Liver (tissue), 9 donors: Measurements from ENCODE around the gene PDE2A. TPM values are rescaled to one million over a fixed set of nuclear protein-coding genes. Genes with fewer than 3 reads are reported as not detected.
A peak's percentile ranks its signal among the peaks of the same experiment; 100 is the strongest.

Experiments used
- DNase-seq: peaks from one replicate; pipeline ENCODE4 v3.0.0-alpha.2; 2017; ENCODE audit warnings: low spot score
- H3K27ac ChIP-seq, 2 donors: one replicate each; pipeline ENCODE4 v1.7.0; 2013; ENCODE audit warnings: inconsistent platforms in 2 of 2, low read length in 2 of 2, control low read depth in 1 of 2, low read depth in 1 of 2, mild to moderate bottlenecking in 1 of 2
- H3K27me3 ChIP-seq, 4 donors: one replicate each; pipeline versions ENCODE4 v1.6.1 to v1.7.0; 2013; ENCODE audit warnings: low read length in 3 of 4, inconsistent platforms in 1 of 4, mild to moderate bottlenecking in 1 of 4, moderate library complexity in 1 of 4; ENCODE audit not compliant: control insufficient read depth in 4 of 4, insufficient read depth in 4 of 4
- H3K36me3 ChIP-seq, 4 donors: one replicate each; pipeline versions ENCODE4 v1.6.1 to v1.7.0; 2013; ENCODE audit warnings: low read length in 3 of 4, mild to moderate bottlenecking in 3 of 4, low read depth in 1 of 4, moderate library complexity in 1 of 4; ENCODE audit not compliant: control insufficient read depth in 4 of 4, insufficient read depth in 3 of 4
- H3K4me1 ChIP-seq, 4 donors: one replicate each; pipeline versions ENCODE4 v1.6.1 to v1.7.0; 2013; ENCODE audit warnings: low read length in 3 of 4, mild to moderate bottlenecking in 3 of 4, moderate library complexity in 1 of 4; ENCODE audit not compliant: control insufficient read depth in 4 of 4, insufficient read depth in 4 of 4
- H3K4me3 ChIP-seq, 3 donors: one replicate each; pipeline versions ENCODE4 v1.6.1 to v1.7.0; 2013; ENCODE audit warnings: low read length in 3 of 3, control low read depth in 1 of 3, low read depth in 1 of 3, mild to moderate bottlenecking in 1 of 3
- H3K9ac ChIP-seq, 2 donors: one replicate each; pipeline ENCODE4 v1.7.0; 2013; ENCODE audit warnings: low read length in 2 of 2, mild to moderate bottlenecking in 2 of 2, moderate library complexity in 2 of 2, control low read depth in 1 of 2, low read depth in 1 of 2
- H3K9me3 ChIP-seq, 4 donors: one replicate each; pipeline versions ENCODE4 v1.6.1 to v1.7.0; 2013; ENCODE audit warnings: low read length in 3 of 4; ENCODE audit not compliant: control insufficient read depth in 4 of 4
- ATF3 ChIP-seq: IDR thresholded peaks from 2 replicates; pipeline ENCODE4 v1.6.1; 2016; ENCODE audit warnings: antibody characterized with exemption
- EGR1 ChIP-seq, 2 donors: IDR thresholded peaks; 2 replicates each; pipeline ENCODE4 v1.6.1; 2016 to 2018; ENCODE audit warnings: antibody characterized with exemption in 2 of 2, low read depth in 2 of 2
- FOXA1 ChIP-seq: IDR thresholded peaks from 2 replicates; pipeline ENCODE4 v1.6.1; 2016; ENCODE audit warnings: antibody characterized with exemption
- FOXA2 ChIP-seq: IDR thresholded peaks from 2 replicates; pipeline ENCODE4 v1.6.1; 2016; ENCODE audit warnings: antibody characterized with exemption
- GABPA ChIP-seq, 2 donors: IDR thresholded peaks in 1 of 2; conservative IDR thresholded peaks in 1 of 2; 2 replicates each; pipeline ENCODE4 v1.6.1; 2016; ENCODE audit warnings: antibody characterized with exemption in 2 of 2, mild to moderate bottlenecking in 1 of 2, moderate library complexity in 1 of 2
- HNF4A ChIP-seq, 2 donors: conservative IDR thresholded peaks; 2 replicates each; pipeline ENCODE4 v1.6.1; 2016; ENCODE audit warnings: antibody characterized with exemption in 2 of 2, mild to moderate bottlenecking in 2 of 2
- HNF4G ChIP-seq: IDR thresholded peaks from 2 replicates; pipeline ENCODE4 v1.6.1; 2016; ENCODE audit warnings: antibody characterized with exemption
- JUND ChIP-seq, 2 donors: IDR thresholded peaks; 2 replicates each; pipeline ENCODE4 v1.6.1; 2016; ENCODE audit warnings: antibody characterized with exemption in 2 of 2
- NR2F2 ChIP-seq: IDR thresholded peaks from 2 replicates; pipeline ENCODE4 v1.6.1; 2016; ENCODE audit warnings: antibody characterized with exemption
- RAD21 ChIP-seq, 2 donors: IDR thresholded peaks; 2 replicates each; pipeline ENCODE4 v1.6.1; 2016; ENCODE audit warnings: antibody characterized with exemption in 2 of 2, mild to moderate bottlenecking in 2 of 2
- RXRA ChIP-seq, 2 donors: IDR thresholded peaks; 2 replicates each; pipeline ENCODE4 v1.6.1; 2017 to 2018; ENCODE audit warnings: antibody characterized with exemption in 2 of 2, mild to moderate bottlenecking in 1 of 2
- SP1 ChIP-seq: IDR thresholded peaks from 2 replicates; pipeline ENCODE4 v1.6.1; 2018; ENCODE audit warnings: antibody characterized with exemption, mild to moderate bottlenecking
- TAF1 ChIP-seq: conservative IDR thresholded peaks from 2 replicates; pipeline ENCODE4 v1.6.1; 2016; ENCODE audit warnings: antibody characterized with exemption, mild to moderate bottlenecking
- YY1 ChIP-seq: IDR thresholded peaks from 2 replicates; pipeline ENCODE4 v1.6.1; 2016; ENCODE audit warnings: antibody characterized with exemption, mild to moderate bottlenecking
- WGBS: extraction: QIAGEN DNeasy Blood & Tissue Kit; methylation state at CpG from one replicate; pipeline ENCODE4 v1.1.7; 2013; 5-methylcytosine and 5-hydroxymethylcytosine counted together
- polyA plus RNA-seq, 2 donors: library from polyadenylated mRNA; stranded (reverse) in 1 of 2; unstranded in 1 of 2; fragments of 200-250 nt in 1 of 2; fragments of >200 nt in 1 of 2; fragmentation: Nextera tagmentation in 1 of 2; extraction: Ambion mirVana in 1 of 2; gene quantifications; one replicate each; pipeline versions ENCODE4 v1.2.1 to v1.2.3, GENCODE V29; 2013 to 2015
- total RNA-seq, 2 donors: library from RNA; depleted of rRNA; stranded (reverse); fragments of >200 nt; gene quantifications; one replicate each; pipeline ENCODE4 v1.2.3, GENCODE V29; 2014
- TF ChIP-seq, protein P1 (sequence below): fragments of 150-350 bp; IDR thresholded peaks from 2 replicates; pipeline ENCODE4 v1.5.1; 2017; ENCODE audit warnings: improper control_type of control experiment, low read depth, low read length; ENCODE audit not compliant: missing input control
- TF ChIP-seq, protein P2 (sequence below): IDR thresholded peaks from 2 replicates; pipeline ENCODE4 v1.6.1; 2016; ENCODE audit warnings: antibody characterized with exemption
- TF ChIP-seq, protein P3 (sequence below): IDR thresholded peaks from 2 replicates; pipeline ENCODE4 v1.6.1; 2016; ENCODE audit warnings: antibody characterized with exemption, mild to moderate bottlenecking
- donor health status: healthy.
- donor health status: healthy.
- donor health status: healthy.
- donor health status: healthy.
- donor health status: healthy.

The PDE2A gene
- total and polyA plus RNA-seq, 4 donors, result 4.3 to 32.8 (median 12.9) TPM

GRCh38 chr11:72617080-72617762 lies 57.0 kb downstream of the PDE2A start:
- no peak overlapping the region for H3K9ac ChIP-seq
- DNase-seq, result no peak

DNA sequence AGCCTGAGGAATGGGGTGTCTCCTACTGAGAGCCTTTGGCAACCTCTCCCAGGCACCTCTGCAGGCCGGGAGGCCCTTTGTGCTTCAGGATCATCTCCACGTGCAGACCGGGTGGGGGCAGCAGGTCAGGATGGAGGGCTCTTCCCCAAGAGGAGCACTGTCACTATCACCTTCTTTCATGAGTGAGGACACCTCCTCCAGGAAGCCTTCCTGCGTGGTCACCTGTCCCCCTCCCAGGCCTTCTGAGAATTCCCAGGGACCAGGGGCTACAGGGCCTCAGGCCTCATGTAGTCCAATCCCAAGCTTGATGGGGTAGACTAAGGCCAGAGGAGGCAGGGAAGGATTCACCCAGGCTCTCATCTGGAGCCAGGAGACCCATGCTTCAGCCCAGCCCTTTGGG lies 57.6 kb downstream of the PDE2A start:
- Histone ChIP-seq H3K9me3 (no peaks in the 10 kb centered on the region), H3K4me3 (no peak overlapping the region), H3K27ac (peak overlapping the region in 1 of 2 donors; percentile 57), H3K27me3 (no peaks in the 10 kb centered on the region), H3K4me1 (peaks cover 0 to 20% (median 1%) of the 10 kb centered on the region in 4 donors), H3K9ac (no peak overlapping the region), H3K36me3 (no peaks in the 10 kb centered on the region)
- TF ChIP-seq NR2F2 (no peak), TAF1 (no peak), JUND (IDR thresholded peaks at IDR 0.05) (no peak), YY1 (no peak), RXRA (IDR thresholded peaks at IDR 0.05) (no peak)
- TF ChIP-seq, protein P1, sequence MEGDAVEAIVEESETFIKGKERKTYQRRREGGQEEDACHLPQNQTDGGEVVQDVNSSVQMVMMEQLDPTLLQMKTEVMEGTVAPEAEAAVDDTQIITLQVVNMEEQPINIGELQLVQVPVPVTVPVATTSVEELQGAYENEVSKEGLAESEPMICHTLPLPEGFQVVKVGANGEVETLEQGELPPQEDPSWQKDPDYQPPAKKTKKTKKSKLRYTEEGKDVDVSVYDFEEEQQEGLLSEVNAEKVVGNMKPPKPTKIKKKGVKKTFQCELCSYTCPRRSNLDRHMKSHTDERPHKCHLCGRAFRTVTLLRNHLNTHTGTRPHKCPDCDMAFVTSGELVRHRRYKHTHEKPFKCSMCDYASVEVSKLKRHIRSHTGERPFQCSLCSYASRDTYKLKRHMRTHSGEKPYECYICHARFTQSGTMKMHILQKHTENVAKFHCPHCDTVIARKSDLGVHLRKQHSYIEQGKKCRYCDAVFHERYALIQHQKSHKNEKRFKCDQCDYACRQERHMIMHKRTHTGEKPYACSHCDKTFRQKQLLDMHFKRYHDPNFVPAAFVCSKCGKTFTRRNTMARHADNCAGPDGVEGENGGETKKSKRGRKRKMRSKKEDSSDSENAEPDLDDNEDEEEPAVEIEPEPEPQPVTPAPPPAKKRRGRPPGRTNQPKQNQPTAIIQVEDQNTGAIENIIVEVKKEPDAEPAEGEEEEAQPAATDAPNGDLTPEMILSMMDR, result no peak
- WGBS, result 90% methylated on average over 4 of the region's 4 CpGs
- DNase-seq, result no peak

More at GRCh38 chr11:72617080-72617762, 57.0 kb downstream of the PDE2A start:
- TF ChIP-seq YY1 (no peak), RXRA (IDR thresholded peaks at IDR 0.05) (no peak), FOXA1 (no peak), JUND (IDR thresholded peaks at IDR 0.05) (no peak), EGR1 (IDR thresholded peaks at IDR 0.05; ENCODE audit: low read depth in 2 of 2) (no peak), FOXA2 (no peak), HNF4A (conservative IDR thresholded peaks at IDR 0.05) (no peak), GABPA (IDR thresholded peaks at IDR 0.05 in 1 of 2, conservative IDR thresholded peaks at IDR 0.05 in 1 of 2) (no peak), SP1 (no peak), ATF3 (no peak), TAF1 (no peak), HNF4G (no peak), RAD21 (IDR thresholded peaks at IDR 0.05) (no peak)
- TF ChIP-seq, protein P1, result no peak
- TF ChIP-seq, protein P2, sequence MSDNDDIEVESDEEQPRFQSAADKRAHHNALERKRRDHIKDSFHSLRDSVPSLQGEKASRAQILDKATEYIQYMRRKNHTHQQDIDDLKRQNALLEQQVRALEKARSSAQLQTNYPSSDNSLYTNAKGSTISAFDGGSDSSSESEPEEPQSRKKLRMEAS, result no peak
- TF ChIP-seq, protein P3, sequence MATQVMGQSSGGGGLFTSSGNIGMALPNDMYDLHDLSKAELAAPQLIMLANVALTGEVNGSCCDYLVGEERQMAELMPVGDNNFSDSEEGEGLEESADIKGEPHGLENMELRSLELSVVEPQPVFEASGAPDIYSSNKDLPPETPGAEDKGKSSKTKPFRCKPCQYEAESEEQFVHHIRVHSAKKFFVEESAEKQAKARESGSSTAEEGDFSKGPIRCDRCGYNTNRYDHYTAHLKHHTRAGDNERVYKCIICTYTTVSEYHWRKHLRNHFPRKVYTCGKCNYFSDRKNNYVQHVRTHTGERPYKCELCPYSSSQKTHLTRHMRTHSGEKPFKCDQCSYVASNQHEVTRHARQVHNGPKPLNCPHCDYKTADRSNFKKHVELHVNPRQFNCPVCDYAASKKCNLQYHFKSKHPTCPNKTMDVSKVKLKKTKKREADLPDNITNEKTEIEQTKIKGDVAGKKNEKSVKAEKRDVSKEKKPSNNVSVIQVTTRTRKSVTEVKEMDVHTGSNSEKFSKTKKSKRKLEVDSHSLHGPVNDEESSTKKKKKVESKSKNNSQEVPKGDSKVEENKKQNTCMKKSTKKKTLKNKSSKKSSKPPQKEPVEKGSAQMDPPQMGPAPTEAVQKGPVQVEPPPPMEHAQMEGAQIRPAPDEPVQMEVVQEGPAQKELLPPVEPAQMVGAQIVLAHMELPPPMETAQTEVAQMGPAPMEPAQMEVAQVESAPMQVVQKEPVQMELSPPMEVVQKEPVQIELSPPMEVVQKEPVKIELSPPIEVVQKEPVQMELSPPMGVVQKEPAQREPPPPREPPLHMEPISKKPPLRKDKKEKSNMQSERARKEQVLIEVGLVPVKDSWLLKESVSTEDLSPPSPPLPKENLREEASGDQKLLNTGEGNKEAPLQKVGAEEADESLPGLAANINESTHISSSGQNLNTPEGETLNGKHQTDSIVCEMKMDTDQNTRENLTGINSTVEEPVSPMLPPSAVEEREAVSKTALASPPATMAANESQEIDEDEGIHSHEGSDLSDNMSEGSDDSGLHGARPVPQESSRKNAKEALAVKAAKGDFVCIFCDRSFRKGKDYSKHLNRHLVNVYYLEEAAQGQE, result no peak
- peaks cover 0 to 20% (median 1%) of the 10 kb centered on the region in 4 donors for H3K4me1 ChIP-seq
- no peaks in the 10 kb centered on the region for H3K9me3 ChIP-seq
- H3K36me3 ChIP-seq, result no peaks in the 10 kb centered on the region
- 82% methylated on average over 11 of the region's 11 CpGs for WGBS
- H3K4me3 ChIP-seq, result no peak overlapping the region
- H3K27me3 ChIP-seq, result no peaks in the 10 kb centered on the region
- H3K27ac ChIP-seq, result peak overlapping the region; percentile 15 to 57
